GM19025 (cell line): ENCODE results near the gene NEIL1.
"Not testable (repeated sequence)": the region's sequence is repeated elsewhere in the genome, so short reads cannot be mapped to it uniquely, and the experiment has no call there.

Source experiments
- ATAC-seq: cut with Tn5 transposase; IDR thresholded peaks from one replicate; pipeline ENCODE4 v1.9.1; 2021; ENCODE audit warnings: mild to moderate bottlenecking, low read depth, moderate library complexity; ENCODE audit not compliant: unreplicated experiment

The NEIL1 gene

GRCh38 chr15:75332093-75332492, 14.7 kb upstream of the NEIL1 start:
- not testable (repeated sequence) for ATAC-seq

DNA sequence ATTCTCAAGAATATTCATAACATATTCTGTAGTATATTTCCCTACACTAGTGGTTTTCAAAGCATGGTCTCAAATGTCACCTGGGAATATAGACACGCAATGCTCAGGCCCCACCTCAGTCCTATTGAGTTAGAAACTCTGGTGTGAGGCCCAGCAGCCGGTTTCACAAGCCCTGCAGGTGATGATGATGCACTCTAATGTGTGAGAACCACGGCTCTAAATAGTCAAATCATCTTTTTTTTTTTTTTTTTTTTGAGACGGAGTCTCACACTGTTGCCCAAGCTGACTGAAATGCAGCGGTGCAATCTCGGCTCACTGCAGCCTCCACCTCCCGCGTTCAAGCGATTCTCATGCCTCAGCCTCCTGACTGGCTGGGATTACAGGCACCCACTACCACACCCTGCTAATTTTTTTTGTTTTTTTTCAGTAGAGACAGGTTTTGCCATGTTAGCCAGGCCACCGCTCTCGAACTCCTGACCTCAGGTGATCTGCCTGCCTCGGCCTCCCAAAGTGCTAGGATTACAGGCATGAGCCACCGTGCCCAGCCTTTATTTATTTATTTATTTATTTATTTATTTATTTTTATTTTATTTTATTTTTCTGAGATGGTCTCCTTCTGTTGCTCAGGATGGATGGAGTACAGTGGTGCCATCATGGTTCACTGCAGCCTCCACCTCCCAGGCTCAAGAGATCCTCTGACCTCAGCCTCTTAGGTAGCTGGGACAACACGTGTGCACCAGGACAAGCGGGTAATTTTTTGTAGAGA, 13.0 kb upstream of the NEIL1 start:
- not testable (repeated sequence) for ATAC-seq

DNA sequence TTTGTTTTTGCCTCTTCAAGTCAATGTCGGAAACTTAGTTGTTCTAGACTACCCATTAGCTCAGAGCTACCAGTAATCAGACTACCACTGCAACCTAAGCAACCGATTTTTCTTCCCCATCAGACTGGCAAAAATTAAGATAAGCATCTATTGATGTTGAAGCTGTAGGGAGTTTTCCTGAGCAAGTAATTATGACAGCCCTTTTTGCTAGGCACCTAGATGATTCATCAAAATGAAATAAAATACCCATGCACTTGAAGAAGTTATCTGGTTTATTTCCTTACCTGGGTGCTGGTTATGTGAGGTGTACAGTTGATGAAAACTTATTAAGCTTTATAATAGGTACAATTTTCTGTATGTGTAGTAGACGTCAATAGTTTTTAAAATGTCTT, 11.5 kb upstream of the NEIL1 start:
- no peak for ATAC-seq

DNA sequence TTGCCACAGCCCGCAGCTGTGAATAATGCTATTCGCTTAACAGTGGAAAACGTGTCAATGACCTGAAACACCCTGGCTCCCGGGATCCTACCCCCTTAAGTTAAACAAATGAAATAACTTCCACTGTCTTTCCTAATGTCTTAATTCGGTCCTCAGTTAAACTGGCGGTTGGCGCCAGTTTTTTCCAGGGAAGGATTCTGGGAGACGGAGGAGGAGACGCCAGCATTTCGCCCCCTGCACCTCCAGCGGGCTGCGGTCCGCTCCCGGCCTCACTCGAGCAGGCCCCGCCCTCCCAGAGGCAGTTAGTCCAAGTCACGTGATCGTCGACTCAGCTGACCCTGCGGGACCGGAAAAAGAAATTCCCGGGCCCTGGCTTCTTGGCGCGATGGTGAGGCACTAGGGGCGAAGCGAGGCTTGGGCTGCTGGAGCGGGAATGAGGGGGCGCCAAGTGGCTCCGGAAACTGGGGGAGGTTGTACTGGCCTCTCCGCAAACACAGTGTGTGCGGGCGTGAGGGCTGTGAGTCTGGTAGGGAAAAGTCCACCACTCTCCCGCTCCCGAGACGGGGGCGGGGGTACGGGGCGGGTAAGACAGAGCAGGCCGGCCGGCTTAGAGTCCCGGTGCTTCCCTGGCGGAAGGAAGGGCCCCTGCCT, 11.0 kb upstream of the NEIL1 start, which contains the start of gene COMMD4:
TSS of gene COMMD4 (plus strand) at position 359 of the 651 bp plus-strand sequence. CDS start at position 386, 27 bp downstream.
- ATAC-seq = no peak

DNA sequence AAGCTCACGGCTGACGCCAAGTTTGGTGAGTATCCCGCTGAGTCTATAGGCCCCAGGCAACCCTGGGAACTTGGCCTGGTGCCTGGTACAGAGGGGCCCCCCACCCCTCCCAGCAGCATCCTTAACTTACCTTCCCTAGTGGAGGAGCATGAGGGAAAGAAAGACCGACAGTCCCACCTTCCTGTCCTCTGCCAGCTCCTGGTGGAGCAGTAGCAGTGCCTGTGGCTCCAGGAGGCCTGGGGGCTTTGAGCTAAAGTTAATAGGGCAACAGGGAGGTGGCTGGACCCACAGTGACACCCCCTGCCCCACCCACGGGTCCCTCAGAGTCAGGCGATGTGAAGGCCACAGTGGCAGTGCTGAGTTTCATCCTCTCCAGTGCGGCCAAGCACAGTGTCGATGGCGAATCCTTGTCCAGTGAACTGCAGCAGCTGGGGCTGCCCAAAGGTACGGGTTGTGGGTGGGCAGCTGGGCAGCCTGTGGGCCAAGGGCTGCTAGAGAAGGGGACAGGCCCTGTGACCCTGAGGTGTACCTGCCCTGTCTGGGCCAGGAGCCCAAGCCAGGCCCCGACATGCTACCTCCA, 8.1 kb upstream of the NEIL1 start:
- ATAC-seq = no peak

DNA sequence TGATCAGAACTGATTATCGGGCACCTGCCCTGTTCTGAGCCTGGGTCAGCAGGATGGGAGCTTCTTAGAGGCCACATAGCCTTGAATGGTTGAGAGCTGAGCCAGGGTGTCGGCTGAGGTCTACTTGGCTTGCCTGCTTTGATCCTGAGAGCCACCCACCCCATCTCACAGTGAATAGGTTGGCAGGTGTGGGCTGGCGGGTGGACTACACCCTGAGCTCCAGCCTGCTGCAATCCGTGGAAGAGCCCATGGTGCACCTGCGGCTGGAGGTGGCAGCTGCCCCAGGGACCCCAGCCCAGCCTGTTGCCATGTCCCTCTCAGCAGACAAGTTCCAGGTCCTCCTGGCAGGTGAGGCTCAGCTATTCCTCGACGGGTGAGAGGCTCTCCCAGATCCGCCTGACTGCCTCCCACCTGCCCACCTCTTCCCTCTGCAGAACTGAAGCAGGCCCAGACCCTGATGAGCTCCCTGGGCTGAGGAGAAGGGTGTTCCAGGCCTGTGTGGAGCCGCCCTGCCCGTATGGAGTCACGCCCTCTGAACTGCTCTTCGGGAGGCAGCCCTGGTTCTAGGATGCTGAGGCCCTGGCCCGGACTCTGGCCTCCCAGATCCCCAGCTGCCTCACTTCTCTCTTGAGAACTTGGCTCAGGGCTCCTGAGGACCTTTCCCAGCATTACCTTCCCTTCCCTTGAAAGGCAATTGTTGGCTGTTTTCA, 7.2 kb upstream of the NEIL1 start:
- ATAC-seq = no peak

DNA sequence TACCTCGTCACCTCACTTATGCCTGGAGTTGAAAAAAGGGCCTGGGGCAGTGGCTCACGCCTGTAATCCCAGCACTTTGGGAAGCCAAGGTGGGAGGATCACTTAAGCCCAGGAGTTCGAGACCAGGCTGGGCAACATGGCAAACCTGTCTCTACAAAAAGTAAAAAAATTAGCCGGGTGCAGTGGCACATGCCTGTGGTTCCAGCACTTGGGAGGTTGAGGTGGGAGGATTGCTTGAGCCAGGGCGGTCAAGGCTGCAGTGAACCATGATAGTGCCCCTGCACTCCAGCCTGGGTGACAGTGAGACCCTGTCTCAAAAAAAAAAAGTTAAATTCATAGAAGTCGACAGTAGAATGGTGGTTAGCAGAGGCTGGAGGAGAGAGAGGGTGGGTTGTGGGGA, 4.6 kb upstream of the NEIL1 start:
- no peak for ATAC-seq

- ATAC-seq = not testable (repeated sequence)
Measured at GRCh38 chr15:75343953-75344352, 2.9 kb upstream of the NEIL1 start.

GRCh38 chr15:75347222-75348033, 589 bp downstream of the NEIL1 start:
- no peak for ATAC-seq

DNA sequence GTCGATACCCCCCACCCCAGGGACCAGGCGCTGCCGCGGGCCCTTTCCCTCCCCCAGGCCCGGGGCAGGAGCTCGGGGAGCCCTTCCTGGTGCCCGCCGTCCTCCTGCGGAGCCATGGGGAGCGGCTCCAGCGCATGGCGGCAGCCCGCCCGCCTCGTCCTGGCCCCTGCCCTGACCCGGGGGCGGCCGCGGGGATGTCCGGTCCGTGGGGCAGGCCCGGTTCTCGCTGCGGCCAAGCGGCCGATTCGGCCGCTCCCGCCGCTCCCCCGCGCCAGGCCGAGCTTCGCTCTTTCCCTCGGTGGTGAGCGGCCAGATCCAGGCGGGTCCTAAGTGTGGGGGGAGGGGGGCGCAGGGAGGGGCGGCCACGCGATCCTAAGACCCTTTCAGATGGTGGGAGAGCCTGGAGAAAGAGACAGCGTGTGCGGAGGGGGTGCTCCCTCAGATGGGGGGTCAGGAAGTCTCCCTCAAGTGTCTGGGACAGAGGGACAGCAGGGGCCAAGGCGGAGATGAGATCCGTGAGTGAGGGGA, 1.3 kb downstream of the NEIL1 start:
- ATAC-seq = no peak

GRCh38 chr15:75348562-75349350, 1.9 kb downstream of the NEIL1 start:
- ATAC-seq = no peak

DNA sequence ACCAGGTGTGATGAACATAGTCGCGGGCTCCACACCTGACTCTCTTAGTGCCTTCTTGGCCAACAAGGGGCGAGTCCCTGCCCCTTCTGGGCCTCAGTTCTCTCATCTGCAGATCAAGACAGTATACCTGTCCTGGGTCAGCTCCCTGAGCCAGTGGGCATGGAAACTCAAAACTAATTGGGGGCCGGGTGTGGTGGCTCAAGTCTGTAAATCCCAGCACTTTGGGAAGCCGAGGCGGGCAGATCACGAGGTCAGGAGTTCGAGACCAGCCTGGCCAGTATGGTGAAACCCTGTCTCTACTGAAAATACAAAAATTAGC, 2.5 kb downstream of the NEIL1 start:
- not testable (repeated sequence) for ATAC-seq

- ATAC-seq = no peak
Measured at GRCh38 chr15:75349851-75350588, 3.2 kb downstream of the NEIL1 start.

GRCh38 chr15:75350601-75351361, 3.9 kb downstream of the NEIL1 start:
- no peak for ATAC-seq

DNA sequence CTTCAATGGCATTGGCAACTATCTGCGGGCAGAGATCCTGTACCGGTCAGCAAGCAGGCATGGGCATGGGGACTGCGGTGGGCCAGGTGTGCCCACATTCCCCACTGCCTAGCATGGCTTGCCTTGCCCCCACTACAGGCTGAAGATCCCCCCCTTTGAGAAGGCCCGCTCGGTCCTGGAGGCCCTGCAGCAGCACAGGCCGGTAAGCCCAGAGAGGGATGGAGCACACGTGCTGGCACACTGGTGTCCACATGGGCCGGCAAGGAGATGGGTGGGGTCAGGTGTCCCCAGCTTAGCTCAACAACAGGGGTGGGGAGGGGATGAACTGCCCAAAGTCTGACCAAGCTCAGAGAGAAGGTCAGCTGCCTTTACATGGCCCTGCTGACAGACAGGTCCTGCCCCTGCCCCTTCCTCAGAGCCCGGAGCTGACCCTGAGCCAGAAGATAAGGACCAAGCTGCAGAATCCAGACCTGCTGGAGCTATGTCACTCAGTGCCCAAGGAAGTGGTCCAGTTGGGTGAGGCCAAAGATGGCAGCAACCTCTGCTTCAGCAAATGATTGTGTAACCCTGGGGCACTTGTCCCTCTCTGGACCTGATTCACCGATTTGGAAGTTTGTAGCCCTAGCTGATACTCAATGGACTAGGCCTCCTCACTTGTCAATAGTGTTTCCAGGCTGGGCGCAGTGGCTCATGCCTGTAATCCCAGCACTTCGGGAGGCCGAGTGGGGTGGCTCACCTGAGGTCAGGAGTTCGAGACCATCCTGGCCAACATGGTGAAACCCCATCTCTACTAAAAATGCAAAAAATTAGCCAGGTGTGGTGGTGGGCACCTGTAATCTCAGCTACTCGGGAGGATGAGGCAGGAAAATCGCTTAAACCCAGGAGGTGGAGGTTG, 5.6 kb downstream of the NEIL1 start:
- ATAC-seq = no peak

DNA sequence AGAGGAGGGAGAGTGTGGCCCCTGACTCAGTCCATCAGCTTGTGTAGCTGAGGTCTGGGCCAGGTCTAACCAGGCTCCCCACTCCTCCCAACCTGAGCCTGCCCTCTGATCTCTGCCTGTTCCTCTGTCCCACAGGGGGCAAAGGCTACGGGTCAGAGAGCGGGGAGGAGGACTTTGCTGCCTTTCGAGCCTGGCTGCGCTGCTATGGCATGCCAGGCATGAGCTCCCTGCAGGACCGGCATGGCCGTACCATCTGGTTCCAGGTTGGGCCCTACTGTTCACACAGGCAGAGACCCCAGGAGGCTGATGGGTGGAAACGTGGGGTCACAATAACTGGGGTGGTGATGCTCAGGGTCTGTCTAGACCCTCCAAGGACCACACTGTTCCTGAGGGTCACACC, 6.8 kb downstream of the NEIL1 start:
- ATAC-seq = no peak

GRCh38 chr15:75354454-75354853, 7.6 kb downstream of the NEIL1 start:
- no peak for ATAC-seq
